HG03520 (cell line): ENCODE data around the gene IFNA5.
A peak's percentile ranks its signal among the peaks of the same experiment; 100 is the strongest.

Experiments used
- ATAC-seq: cut with Tn5 transposase; IDR thresholded peaks from one replicate; pipeline ENCODE4 v1.9.1; 2021; ENCODE audit warnings: mild to moderate bottlenecking, moderate library complexity; ENCODE audit not compliant: unreplicated experiment

IFNA5 gene

GRCh38 chr9:21294904-21295538 lies 10.1 kb downstream of the IFNA5 start:
- ATAC-seq, result peak; percentile 74

DNA sequence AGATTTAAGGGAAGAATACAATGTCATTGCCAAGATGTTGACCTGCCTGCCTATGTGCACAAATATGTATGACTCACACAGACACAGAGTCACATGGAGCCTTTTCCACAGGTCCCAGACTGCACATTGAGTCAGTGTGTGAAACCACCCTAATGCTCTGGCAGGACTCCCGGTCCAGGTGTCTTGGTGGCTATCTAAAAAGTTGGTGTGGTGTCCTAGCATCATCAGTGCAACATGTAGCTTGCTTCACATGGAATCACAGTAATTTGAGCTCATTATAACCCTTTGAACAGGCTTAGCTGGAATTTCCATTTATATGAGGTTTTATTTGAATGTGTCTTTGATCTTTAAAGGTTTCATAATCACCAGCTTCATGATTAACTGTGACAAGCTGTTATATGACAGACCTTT lies 10.7 kb downstream of the IFNA5 start:
- ATAC-seq, result peak; percentile 48

- no peak for ATAC-seq
Measured at GRCh38 chr9:21289848-21290247, 15.3 kb downstream of the IFNA5 start.

DNA sequence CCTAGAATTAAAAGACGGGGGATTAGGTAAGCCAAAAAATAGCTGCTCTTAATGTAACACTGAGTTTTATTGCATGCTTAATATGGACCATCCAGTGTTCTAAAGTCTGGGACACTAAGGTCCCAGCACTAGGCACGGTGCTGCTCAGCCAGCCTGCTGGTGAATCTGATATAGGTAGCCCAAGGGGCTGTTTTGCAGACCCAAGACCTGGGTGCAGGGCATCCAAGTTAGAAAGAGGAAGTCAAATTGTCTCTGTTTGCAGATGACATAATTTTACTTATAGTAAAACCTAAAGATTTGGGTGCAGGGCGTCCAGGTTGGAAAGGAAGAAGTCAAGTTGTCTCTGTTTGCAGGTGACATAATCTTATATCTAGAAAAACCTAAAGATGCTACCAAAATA lies 17.8 kb downstream of the IFNA5 start:
- ATAC-seq, result no peak

GRCh38 chr9:21286659-21287058 lies 18.5 kb downstream of the IFNA5 start:
- no peak for ATAC-seq

- ATAC-seq, result no peak
Measured at GRCh38 chr9:21286099-21286498, 19.0 kb downstream of the IFNA5 start.

DNA sequence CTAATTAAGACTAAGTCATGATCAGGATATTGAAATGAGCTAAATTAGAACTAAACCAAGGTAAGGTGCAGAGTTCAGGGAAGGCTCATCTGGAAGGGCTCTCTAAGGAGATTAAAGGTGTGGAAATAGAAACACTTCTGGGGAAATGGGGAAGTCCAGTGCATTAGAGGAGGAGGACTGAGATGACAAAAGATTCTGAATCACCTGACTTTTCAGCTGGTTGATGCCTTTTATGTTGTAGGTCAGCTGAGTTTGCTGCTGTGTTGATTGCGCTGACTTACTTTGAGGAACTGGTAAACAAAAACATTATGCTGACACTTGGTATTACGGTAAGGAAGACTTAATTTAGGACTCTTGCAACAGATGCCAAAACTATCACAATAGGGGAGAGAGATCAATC lies 23.8 kb downstream of the IFNA5 start:
- no peak for ATAC-seq

GRCh38 chr9:21268347-21268657 lies 36.8 kb downstream of the IFNA5 start:
- ATAC-seq, result no peak

GRCh38 chr9:21267485-21268346 lies 37.4 kb downstream of the IFNA5 start:
- ATAC-seq, result peak; percentile 67

GRCh38 chr9:21266733-21267484 lies 38.2 kb downstream of the IFNA5 start:
- ATAC-seq, result no peak

DNA sequence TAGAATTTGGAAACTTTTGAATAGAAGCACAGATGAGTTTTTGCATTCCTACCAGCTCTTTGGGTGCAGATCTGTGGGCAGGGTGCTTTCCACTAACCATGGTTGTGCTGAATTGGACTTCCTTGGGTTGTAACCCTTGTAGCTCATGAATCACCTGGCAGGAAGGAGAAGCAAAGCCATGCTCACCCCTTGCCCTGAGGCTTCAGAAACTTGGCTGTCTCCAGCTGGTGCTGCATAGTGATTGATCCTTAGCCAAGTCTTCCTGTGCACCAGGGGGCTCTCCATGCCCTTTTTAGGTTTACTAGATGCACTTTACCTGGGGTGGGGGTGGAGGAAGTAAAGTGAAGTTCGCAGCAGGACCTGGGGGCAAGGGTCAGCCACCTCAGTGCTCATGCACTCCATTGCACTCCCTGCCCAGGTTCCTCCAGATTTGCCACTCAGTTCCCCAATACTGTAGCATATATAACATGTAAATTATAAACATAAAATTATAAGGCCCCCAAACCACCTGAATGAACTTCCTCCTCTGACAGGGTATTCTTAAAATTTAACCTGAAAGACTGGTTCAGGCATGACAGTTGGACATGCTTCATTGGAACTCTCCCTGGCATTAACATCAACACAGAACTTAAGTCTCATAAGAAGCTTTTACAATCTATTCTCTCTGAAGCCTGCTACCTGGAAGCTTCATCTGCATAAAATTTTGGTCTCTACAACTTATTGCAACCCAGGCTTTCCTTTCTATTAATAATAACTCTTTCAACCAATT lies 39.5 kb downstream of the IFNA5 start:
- ATAC-seq, result no peak

GRCh38 chr9:21255538-21256212 lies 49.4 kb downstream of the IFNA5 start:
- no peak for ATAC-seq
